WTC11 (cell line): ENCODE data around the gene PHLDB2. TPM values are rescaled to one million over a fixed set of nuclear protein-coding genes. Genes with fewer than 3 reads are reported as not detected.

ENCODE experiments used
- ATAC-seq: fragments of 200-7000 bp; cut with Tn5 transposase; 2 replicates; pipeline ENCODE4 v1.10.0; 2021; ENCODE audit warnings: mild to moderate bottlenecking, moderate library complexity
- CTCF ChIA-PET: fragments of 300-600 bp; sonication (Branson Sonifier 250); formaldehyde crosslinking; loops from one replicate; lab custom pipeline; 2021; ENCODE audit warnings: antibody characterized with exemption; lab: Charles Lee
- POLR2A ChIA-PET: fragments of 350-600 bp; sonication (Branson Sonifier 250); formaldehyde crosslinking; loops from one replicate; lab custom pipeline; 2021; ENCODE audit warnings: antibody characterized with exemption; lab: Charles Lee
- DNase-seq: peaks from one replicate; pipeline ENCODE4 v3.0.0; 2021; ENCODE audit warnings: low spot score
- H3K27ac Mint-ChIP-seq: 2 replicates; pipeline ENCODE4 v1.8.0; 2021; ENCODE audit warnings: mixed read lengths
- H3K27me3 Mint-ChIP-seq: 2 replicates; pipeline ENCODE4 v1.8.0; 2021; ENCODE audit warnings: low read depth, mild to moderate bottlenecking, moderate library complexity, mixed read lengths
- H3K36me3 Mint-ChIP-seq: 2 replicates; pipeline ENCODE4 v1.8.0; 2021; ENCODE audit warnings: mixed read lengths
- H3K4me1 Mint-ChIP-seq: 2 replicates; pipeline ENCODE4 v1.8.0; 2022; ENCODE audit warnings: mixed read lengths
- H3K4me3 Mint-ChIP-seq: 2 replicates; pipeline ENCODE4 v1.8.0; 2021; ENCODE audit warnings: mild to moderate bottlenecking, moderate library complexity, mixed read lengths
- H3K9me3 Mint-ChIP-seq: 2 replicates; pipeline ENCODE4 v1.8.0; 2021; ENCODE audit warnings: mixed read lengths
- CTCF ChIP-seq: fragments of 200-600 bp; IDR thresholded peaks from 2 replicates; pipeline ENCODE4 v1.8.0; 2022; ENCODE audit warnings: antibody characterized with exemption
- E2F5 ChIP-seq: sonication (generic); formaldehyde crosslinking; IDR thresholded peaks from 2 replicates; pipeline ENCODE4 v1.8.1; 2022; ENCODE audit warnings: mild to moderate bottlenecking, moderate library complexity, missing genetic modification reagents
- EMX1 ChIP-seq: fragments of 250-450 bp; sonication (Bioruptor Pico); IDR thresholded peaks from 2 replicates; pipeline ENCODE4 v1.8.0; 2021; ENCODE audit warnings: mild to moderate bottlenecking
- FOXJ3 ChIP-seq: sonication (generic); formaldehyde crosslinking; IDR thresholded peaks from 2 replicates; pipeline ENCODE4 v1.9.0; 2021; ENCODE audit warnings: missing genetic modification reagents, mild to moderate bottlenecking, borderline replicate concordance
- IRF2 ChIP-seq: sonication (generic); formaldehyde crosslinking; IDR thresholded peaks from 2 replicates; pipeline ENCODE4 v1.8.0; 2022; ENCODE audit warnings: low read depth, missing genetic modification reagents, borderline replicate concordance
- JUN ChIP-seq: sonication (generic); formaldehyde crosslinking; IDR thresholded peaks from 2 replicates; pipeline ENCODE4 v1.8.0; 2023; ENCODE audit warnings: mild to moderate bottlenecking, missing genetic modification reagents
- KAT7 ChIP-seq: sonication (generic); formaldehyde crosslinking; IDR thresholded peaks from 2 replicates; pipeline ENCODE4 v1.8.1; 2023; ENCODE audit warnings: missing genetic modification reagents, mild to moderate bottlenecking, borderline replicate concordance
- SMAD4 ChIP-seq: sonication (generic); formaldehyde crosslinking; IDR thresholded peaks from 2 replicates; pipeline ENCODE4 v1.8.0; 2022; ENCODE audit warnings: mild to moderate bottlenecking, missing genetic modification reagents
- SP1 ChIP-seq: sonication (generic); formaldehyde crosslinking; conservative IDR thresholded peaks from 2 replicates; pipeline ENCODE4 v1.8.1; 2022; ENCODE audit warnings: missing genetic modification reagents
- TP53 ChIP-seq: sonication (generic); formaldehyde crosslinking; IDR thresholded peaks from 2 replicates; pipeline ENCODE4 v1.8.1; 2023; ENCODE audit warnings: mild to moderate bottlenecking, missing genetic modification reagents
- USF2 ChIP-seq: sonication (generic); formaldehyde crosslinking; IDR thresholded peaks from 2 replicates; pipeline ENCODE4 v1.8.1; 2023; ENCODE audit warnings: mild to moderate bottlenecking, missing genetic modification reagents, moderate library complexity
- ZNF281 ChIP-seq: sonication (generic); formaldehyde crosslinking; IDR thresholded peaks from 2 replicates; pipeline ENCODE4 v1.8.0; 2023; ENCODE audit warnings: mild to moderate bottlenecking, missing genetic modification reagents
- ZNF423 ChIP-seq: fragments of 250-450 bp; sonication (Bioruptor Pico); IDR thresholded peaks from 2 replicates; pipeline ENCODE4 v2.1.2; 2022; ENCODE audit warnings: mild to moderate bottlenecking, moderate library complexity
- ZNF512 ChIP-seq: sonication (generic); formaldehyde crosslinking; IDR thresholded peaks from 2 replicates; pipeline ENCODE4 v1.8.1; 2022; ENCODE audit warnings: missing genetic modification reagents, borderline replicate concordance
- ZNF532 ChIP-seq: fragments of 250-450 bp; sonication (Bioruptor Pico); IDR thresholded peaks from 2 replicates; pipeline ENCODE4 v1.9.0; 2021; ENCODE audit warnings: mild to moderate bottlenecking, borderline replicate concordance
- ZNF671 ChIP-seq: fragments of 250-450 bp; sonication (Bioruptor Pico); IDR thresholded peaks from 2 replicates; pipeline ENCODE4 v1.8.0; 2021; ENCODE audit warnings: mild to moderate bottlenecking
- total RNA-seq: library from RNA; stranded (reverse); gene quantifications from 3 replicates; pipeline ENCODE4 v1.2.3, GENCODE V29; 2021

The PHLDB2 gene
- total RNA-seq, 1 experiment from 2014 or later = 40.3 TPM

GRCh38 chr3:111936191-111936841 lies 77.3 kb downstream of the PHLDB2 start:
- Mint-ChIP-seq H3K36me3 (peaks cover 35% of the 10 kb centered on the region), H3K27me3 (no peaks in the 10 kb centered on the region), H3K4me1 (no peaks in the 10 kb centered on the region), H3K4me3 (no peak overlapping the region), H3K9me3 (no peaks in the 10 kb centered on the region), H3K27ac (no peak overlapping the region)
- ChIA-PET CTCF (no interaction called here), POLR2A (no interaction called here)
- ATAC-seq (no peak), DNase-seq (no peak)
- TF ChIP-seq SP1 (CRISPR knock-in tag) (no peak), CTCF (no peak), E2F5 (CRISPR knock-in tag) (no peak), ZNF671 (CRISPR knock-in tag) (no peak), ZNF423 (CRISPR knock-in tag) (no peak), IRF2 (CRISPR knock-in tag) (no peak), ZNF532 (no peak), SMAD4 (CRISPR knock-in tag) (no peak), FOXJ3 (CRISPR knock-in tag) (no peak), ZNF512 (CRISPR knock-in tag) (no peak), JUN (CRISPR knock-in tag) (no peak), TP53 (no peak), ZNF281 (CRISPR knock-in tag) (no peak), USF2 (CRISPR knock-in tag) (no peak), KAT7 (CRISPR knock-in tag) (no peak), EMX1 (no peak)
